LNCAP (cell line): ENCODE measurements around the gene TCIRG1.

Source experiments
- TF ChIP-seq, protein P1 (sequence below): fragments of 450-650 bp; IDR thresholded peaks from 2 replicates; pipeline ENCODE4 v1.5.1; 2017; ENCODE audit warnings: mild to moderate bottlenecking

Gene TCIRG1

DNA sequence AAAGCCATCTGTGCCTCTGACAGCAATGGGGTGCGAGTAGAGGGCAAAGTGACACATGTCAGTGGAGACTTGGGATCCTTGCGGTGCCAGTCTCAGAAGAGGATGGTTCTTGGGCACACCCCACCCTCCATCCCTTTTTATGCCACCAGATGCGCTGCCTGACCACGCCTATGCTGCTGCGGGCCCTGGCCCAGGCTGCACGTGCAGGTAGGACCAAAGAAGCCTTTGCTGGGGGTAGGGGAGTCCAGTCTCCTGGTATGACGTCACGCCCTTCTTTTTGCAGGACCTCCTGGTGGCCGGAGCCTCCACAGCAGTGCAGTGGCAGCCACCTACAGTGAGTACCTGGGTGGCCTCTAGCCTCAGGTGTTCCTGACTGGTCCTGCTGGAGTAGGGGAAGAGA lies 6.8 kb upstream of the TCIRG1 start:
- TF ChIP-seq, protein P1, sequence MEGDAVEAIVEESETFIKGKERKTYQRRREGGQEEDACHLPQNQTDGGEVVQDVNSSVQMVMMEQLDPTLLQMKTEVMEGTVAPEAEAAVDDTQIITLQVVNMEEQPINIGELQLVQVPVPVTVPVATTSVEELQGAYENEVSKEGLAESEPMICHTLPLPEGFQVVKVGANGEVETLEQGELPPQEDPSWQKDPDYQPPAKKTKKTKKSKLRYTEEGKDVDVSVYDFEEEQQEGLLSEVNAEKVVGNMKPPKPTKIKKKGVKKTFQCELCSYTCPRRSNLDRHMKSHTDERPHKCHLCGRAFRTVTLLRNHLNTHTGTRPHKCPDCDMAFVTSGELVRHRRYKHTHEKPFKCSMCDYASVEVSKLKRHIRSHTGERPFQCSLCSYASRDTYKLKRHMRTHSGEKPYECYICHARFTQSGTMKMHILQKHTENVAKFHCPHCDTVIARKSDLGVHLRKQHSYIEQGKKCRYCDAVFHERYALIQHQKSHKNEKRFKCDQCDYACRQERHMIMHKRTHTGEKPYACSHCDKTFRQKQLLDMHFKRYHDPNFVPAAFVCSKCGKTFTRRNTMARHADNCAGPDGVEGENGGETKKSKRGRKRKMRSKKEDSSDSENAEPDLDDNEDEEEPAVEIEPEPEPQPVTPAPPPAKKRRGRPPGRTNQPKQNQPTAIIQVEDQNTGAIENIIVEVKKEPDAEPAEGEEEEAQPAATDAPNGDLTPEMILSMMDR = no peak

DNA sequence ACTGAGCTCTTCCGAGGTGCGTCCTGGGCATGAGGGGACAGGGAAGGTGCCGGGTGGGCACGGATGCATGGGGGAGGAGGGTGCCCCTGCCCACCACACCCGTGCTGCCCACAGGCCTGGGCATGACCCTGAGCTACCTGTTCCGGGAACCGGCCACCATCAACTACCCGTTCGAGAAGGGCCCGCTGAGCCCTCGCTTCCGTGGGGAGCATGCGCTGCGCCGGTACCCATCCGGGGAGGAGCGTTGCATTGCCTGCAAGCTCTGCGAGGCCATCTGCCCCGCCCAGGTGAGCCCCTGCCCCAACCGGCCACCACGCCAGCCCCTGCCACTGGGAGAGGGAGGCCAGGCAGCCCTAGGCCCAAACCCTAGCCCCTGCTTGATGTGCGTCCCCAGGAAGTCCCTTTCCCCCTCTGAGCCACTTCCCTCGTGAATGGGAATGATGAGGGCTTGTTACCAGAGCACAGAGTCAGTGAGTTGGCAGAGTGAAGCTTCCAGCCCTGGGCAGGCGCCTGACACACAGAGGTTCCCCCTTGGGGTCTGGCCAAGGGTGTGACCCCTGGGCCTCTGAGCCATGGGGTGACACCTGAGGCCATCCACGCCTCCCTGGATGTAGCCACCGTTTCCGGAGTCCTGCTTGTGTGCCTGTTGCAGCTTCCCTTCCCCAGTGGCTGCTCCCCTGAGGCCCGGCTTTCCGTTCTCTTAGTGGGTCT lies 5.7 kb upstream of the TCIRG1 start:
- TF ChIP-seq, protein P1 = no peak

DNA sequence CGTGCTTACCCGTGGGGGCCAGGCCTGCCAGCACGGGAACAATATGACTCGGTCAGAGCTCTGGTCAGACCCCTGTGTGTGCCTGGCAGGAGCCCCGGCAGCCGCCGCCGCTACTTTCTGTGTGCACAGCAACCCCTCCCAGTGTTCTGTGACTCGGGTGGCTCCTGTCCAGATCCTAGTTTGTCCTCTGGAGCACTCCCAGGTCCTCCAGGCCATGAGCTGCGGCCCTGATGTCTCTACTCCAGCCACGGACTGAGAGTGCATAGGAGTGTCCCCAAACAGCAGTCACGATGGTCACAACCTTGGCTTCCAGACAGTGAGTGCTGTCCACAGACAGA lies 5.1 kb upstream of the TCIRG1 start:
- TF ChIP-seq, protein P1 = no peak

DNA sequence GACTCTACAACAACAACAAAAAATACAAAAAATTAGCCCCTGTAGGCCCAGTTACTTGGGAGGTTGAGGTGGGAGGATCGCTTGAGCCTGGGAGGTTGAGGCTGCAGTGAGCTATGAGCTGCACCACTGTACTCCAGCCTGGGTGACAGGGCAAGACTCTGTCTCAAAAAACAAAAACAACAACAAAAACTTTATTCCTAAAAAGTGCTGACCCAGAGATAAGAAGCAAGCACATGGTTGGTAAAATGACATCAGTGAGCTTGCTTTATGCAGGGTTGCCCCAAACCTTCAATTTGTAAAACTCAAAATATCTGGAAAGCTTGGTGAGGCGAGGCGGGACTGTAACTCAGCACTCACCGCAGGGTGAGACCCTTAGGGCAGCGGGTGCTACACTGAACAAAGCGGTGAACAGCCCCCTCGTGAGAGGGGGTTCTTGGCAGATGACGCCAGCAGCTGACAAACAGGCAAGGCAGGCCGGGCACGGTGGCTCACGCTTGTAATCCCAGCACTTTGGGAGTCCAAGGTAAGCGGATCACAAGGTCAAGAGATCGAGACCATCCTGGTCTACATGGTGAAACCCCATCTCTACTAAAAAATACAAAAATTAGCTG lies 3.5 kb upstream of the TCIRG1 start:
- TF ChIP-seq, protein P1 = no peak

DNA sequence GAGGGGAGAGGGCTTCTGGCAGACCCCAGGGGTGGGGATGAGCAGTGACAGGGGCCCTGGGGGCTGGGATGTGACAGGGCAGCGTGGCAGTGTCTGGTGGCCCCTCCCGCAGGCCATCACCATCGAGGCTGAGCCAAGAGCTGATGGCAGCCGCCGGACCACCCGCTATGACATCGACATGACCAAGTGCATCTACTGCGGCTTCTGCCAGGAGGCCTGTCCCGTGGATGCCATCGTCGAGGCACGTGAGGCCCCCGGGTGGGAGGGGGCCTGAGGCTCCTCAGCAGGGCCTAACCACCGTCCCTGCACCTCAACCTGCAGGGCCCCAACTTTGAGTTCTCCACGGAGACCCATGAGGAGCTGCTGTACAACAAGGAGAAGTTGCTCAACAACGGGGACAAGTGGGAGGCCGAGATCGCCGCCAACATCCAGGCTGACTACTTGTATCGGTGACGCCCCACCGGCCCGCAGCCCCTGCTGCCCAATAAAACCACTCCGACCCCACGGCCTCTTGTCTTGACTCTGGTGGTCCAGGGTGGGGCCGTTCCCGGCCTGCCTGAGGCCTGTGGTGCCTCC lies 2.6 kb upstream of the TCIRG1 start:
- TF ChIP-seq, protein P1 = no peak

DNA sequence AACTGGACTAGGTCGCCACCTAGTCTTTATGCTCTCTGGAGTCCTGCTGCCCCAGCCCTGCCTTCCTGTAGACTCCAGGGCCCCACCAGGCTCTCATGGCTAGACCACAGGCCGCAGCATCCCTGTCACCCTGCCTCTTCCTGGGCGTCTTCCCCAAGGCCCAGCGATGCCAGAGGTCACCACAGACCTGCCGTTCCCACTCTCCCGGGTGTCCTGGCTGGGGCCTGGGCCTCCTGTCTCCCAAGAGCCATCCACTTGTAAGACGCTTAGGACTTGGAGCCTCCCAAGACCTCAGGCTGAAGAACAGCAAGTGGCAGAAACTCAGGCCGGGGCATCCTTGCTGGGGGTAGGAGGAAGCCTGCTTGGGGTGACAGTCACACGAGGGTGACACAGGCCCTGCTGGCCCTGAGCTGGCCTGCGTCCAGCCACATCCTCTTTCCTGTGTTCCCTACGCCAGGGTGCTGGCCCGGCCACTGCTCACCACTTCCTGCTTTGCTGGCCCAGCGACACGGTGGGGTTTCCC lies 2.0 kb upstream of the TCIRG1 start:
- TF ChIP-seq, protein P1 = no peak

DNA sequence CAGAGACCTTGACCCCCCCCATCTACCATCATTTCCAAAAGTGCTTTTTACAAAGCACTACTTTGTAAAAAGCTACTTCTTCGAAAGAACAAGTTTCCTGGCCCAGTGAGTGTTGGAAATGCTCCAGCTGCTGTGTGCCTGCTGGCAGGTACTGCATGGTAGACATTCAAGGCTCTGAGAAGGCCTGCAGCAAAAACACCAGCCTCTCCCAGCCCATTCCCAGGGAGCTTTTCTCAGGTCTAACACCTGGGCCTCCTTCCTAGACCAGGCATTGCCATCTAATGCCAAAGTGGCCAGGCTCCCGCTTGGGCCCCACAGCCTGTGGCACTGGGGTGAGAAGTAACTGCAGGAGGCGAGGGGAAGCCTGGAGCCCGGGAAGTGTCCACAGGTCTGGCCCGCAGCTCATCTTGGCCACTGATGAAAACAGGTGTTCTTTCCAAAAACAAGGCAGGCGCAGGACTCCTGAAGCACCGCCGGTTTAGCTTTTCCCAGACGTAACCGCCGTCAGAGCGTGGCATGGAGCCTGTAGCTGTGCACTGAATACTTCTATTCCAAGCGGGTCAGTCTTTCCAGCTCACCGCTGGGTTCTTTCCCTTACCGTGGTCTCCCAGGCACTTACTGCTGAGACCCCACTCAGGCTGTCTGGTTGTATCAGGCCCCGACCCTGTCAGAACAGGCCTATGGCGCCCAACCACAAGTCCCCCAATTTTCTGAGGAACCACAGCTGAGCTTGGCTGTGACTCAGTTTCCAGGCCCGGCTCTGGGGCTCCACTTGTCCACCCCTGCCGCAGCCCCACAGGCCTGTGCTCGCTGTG lies 1.2 kb upstream of the TCIRG1 start:
- TF ChIP-seq, protein P1 = no peak
